GM23248 (cell line): ENCODE data around the gene GREM1.

Experiments used
- EZH2 ChIP-seq: fragments of 200-600 bp; sonication (generic); IDR thresholded peaks from 2 replicates; pipeline ENCODE4 v1.6.1; 2018; ENCODE audit warnings: antibody characterized with exemption, mild to moderate bottlenecking; ENCODE audit not compliant: insufficient read depth, poor library complexity, severe bottlenecking
- EZH2phosphoT487 ChIP-seq: fragments of 200-600 bp; sonication (generic); IDR thresholded peaks from 2 replicates; pipeline ENCODE4 v1.6.1; 2018; ENCODE audit warnings: antibody characterized with exemption, moderate library complexity, mild to moderate bottlenecking, low read depth; ENCODE audit not compliant: insufficient read depth

- TF ChIP-seq EZH2 (no peak), EZH2phosphoT487 (no peak)
Observed at GRCh38 chr15:32730677-32731654, 13.2 kb downstream of the GREM1 start.
